Glomerular visceral epithelial cell (primary cell): ENCODE results near the gene WDR89.
"Not testable (repeated sequence)": the region's sequence is repeated elsewhere in the genome, so short reads cannot be mapped to it uniquely, and the experiment has no call there.

Experiments used
- DNase-seq: peaks from one replicate; pipeline ENCODE4 v3.0.0-alpha.2; 2016; ENCODE audit errors: extremely low spot score

The WDR89 gene, protein sequence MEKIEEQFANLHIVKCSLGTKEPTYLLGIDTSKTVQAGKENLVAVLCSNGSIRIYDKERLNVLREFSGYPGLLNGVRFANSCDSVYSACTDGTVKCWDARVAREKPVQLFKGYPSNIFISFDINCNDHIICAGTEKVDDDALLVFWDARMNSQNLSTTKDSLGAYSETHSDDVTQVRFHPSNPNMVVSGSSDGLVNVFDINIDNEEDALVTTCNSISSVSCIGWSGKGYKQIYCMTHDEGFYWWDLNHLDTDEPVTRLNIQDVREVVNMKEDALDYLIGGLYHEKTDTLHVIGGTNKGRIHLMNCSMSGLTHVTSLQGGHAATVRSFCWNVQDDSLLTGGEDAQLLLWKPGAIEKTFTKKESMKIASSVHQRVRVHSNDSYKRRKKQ

GRCh38 chr14:63641473-63642228, at the start of gene WDR89:
Gene WDR89 (minus strand): TSS chr14:63641871. CDS start chr14:63599942, 41,929 bp downstream.
- peak; percentile 99 for DNase-seq

- no peak for DNase-seq
Measured at GRCh38 chr14:63689132-63689531, 47.5 kb upstream of the WDR89 start.

DNA sequence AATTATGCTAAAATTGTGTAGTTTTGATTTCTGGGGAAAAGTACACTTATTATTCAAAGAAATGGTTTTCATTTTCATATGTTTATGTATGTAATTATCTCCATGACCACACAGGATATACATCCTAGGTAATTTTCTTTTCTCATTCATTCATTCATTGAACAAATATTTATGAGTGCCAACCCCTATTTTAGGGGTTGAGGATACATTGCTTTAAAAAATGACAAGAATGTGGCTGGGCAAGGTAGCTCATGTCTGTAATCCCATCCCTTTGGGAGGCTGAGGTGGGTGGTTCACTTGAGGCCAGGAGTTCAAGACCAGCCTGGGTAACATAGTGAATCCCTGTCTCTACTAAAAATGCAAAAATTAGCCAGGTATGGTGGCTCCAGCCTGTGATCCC, 45.3 kb upstream of the WDR89 start:
- DNase-seq: no peak

GRCh38 chr14:63685401-63685800, 43.7 kb upstream of the WDR89 start:
- no peak for DNase-seq

DNA sequence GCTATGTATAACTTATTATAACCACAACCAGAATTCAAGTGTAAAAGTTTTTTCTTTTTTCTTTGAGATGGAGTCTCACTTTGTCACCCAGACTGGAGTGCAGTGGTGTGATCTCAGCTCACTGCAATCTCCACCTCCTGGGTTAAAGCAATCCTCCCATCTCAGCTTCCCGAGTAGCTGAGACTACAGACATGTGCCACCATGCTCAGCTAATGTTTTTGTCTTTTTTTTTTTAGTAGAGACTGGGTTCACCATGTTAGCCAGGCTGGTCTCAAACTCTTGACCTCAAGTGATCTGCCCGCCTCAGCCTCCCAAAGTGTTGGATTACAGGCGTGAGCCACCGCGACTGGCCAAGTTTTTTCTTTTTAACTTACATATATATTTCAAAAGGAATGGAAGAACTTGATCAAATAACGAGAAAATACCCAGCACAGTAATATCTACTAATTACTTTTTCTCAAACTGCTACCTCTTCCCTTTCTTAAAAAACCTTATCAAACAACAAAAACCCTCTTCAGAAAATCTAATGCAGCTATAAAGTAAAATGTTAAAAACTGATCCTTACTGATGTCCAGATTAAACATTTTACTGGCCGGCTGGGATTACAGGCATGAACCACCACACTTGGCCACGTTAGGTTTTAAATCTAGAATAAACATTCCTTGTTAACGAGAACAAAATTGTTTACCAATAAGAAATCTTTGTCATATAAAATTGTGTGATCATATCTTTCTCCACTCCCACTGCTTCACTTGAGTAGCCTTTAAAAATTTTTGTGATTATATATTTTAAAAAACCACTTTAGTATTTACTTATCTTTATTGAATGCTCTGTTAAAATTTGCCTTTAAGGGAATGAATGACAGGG, 41.3 kb upstream of the WDR89 start:
- DNase-seq: no peak

GRCh38 chr14:63678536-63678935, 36.9 kb upstream of the WDR89 start:
- no peak for DNase-seq

DNA sequence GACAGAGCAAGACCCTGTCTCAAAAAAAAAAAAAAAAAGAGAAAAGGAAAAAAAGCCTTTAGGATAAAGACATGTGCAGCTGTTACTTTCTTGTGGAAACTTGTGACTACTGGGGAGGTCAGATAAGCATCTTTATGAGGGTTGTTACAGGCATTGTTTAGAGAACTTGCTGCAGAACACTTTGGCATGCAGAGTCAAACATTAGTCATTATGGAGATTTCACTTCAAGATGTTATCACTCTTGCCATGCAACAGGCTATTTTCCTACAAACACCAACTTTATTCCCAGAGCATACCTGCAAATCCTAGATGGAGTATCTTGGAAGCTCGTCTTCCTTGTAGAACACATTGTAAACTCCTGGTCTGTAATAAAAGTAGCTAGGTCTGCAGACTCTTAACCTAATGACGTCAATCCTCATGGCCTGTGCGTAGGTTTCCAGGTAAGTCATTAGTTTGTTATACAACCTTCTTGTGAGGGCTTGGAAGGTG, 36.3 kb upstream of the WDR89 start:
- no peak for DNase-seq

GRCh38 chr14:63676615-63677014, 34.9 kb upstream of the WDR89 start:
- DNase-seq: no peak

DNA sequence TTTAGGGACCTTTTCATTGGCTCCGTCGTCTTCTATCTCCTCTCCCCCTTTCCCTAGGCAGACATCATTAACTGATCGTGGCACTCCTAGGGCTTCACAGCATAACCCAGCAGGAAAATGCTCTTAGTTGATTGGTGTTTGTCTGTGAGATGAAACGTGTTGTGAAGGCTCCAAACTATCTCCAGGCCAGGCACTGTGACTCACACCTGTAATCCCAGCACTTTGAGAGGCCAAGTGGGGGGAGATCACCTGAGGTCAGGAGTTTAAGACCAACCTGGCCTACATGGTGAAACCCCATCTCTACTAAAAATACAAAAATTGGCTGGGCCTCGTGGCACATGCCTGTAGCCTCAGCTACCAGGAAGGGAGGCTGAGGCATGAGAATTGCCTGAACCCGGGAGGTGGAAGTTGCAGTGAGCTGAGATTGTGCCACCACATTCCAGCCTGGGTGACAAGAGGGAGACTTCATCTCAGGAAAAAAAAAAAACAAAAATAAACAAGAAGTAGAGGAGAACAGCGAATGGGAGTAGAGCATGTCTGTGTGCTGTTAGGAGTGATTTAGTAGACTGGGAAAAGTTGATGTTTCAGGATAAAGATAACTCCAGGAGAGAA, 32.3 kb upstream of the WDR89 start:
- no peak for DNase-seq

DNA sequence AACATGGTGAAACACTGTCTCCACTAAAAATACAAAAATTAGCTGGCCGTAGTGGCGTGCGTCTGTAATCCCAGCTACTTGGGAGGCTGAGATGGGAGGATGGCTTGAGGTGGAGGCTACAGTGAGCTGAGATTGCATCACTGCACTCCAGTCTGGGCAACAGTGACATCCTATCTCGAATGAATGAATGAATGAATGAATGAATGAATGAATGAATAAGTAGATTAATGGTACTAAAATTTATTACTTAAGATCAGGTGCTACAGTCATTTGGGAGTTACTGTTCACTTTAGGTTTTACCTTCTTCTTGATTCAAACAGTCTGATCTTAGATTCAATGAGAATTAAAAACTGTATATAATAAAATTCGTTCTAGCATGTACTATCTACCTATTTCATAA, 31.6 kb upstream of the WDR89 start:
- DNase-seq: no peak

DNA sequence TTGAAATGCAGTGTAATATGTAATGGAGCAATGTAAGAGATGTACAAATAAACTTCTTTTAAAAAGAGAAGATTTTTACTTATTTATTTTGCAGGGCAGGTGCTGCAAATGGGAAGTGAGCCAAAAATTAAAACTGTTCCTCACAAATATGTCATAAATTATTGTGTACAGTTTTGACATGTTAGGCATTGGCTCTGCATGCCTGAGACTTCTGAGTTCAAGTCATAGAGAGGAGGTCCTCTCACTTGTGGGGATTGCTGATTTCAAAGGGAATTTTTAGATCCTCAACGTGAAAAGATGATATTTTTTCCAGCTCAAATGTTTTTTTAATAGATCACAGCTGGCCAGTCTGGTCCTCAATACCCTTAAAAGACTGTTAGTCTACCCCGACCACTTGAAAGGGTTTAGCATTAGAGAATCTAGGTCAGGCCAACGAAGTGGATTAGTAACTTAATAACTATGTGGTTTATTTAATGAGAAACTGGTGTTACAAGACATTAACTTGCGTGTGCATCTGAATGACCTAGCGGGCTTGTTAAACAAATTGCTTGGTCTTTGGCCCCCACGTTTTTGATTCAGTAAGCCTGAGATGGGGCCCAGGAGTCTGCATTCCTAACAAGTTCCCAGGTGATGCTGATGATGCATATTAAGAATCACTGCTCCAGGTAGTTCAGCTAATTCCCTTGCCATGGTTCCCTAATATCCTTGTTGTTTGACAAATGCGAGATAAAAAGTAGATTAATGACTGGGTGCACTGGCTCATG, 30.9 kb upstream of the WDR89 start:
- peak; percentile 64 for DNase-seq

GRCh38 chr14:63671987-63672386, 30.3 kb upstream of the WDR89 start:
- DNase-seq: no peak

GRCh38 chr14:63670692-63671091, 29.0 kb upstream of the WDR89 start:
- DNase-seq: peak; percentile 19

- DNase-seq: no peak
Measured at GRCh38 chr14:63666335-63666734, 24.7 kb upstream of the WDR89 start.

DNA sequence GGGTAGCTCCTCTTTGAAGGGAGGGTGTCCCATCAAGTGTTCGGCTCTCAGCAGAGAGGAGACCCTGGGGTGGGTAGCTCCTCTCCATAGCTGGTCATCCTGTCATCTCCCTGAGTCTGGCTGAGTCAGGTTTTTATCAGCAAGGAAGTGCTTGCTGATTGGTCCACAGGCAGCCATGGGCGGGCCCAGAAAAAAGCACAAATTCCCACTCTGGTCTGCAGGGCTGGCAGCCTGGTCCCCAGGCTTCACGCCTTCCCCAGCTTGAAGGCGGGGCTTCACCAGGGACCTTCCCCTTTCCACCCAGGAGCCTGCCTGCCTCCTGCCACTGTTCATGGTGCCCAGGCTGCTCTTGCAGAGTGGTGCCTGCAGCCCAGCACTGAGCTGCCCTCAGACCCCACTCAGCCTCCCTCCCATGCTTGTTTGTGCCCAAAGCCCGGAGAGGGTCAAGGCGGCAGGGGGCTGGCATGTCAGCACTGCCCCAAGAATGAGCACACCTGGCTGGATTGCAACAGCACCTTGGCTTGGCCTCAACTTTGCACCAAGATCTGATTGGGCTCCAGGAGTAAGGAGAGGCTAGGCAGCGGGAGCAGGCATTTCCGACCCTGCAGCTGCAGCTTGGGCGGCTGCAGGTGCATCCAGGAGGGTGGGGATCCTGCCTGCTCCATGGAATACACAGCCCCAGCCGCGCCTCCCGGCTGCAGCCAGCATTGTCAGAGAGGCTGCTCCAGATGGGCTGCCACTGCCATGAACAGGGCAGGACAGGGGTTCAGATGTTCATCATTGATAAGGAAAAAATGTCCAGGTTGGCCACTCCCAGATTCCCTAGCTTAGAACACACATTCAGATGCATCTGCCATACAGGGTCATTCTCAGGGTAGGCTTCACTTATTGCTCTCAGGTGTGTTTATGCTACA, 22.0 kb upstream of the WDR89 start:
- no peak for DNase-seq

DNA sequence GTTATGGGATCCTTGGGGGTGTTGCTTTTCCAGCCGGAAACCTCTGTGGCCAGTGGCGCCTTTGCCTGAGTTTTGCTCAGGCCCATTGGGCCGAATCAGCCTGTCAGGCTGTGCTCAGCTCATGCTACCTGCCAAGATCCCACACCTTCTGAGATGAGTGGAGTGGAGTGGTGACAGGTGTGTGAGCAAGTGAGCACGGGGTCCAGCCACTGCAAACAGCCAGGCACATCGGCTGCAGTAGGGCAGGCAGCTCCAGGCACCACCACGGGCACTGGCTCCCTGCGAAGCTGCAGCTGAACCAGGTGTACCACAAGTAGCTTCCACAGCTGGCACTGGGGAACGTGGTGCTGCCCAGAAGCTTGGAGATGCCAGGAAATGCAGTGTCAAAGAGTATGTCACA, 21.1 kb upstream of the WDR89 start:
- DNase-seq: no peak

GRCh38 chr14:63661881-63662280, 20.2 kb upstream of the WDR89 start:
- DNase-seq: not testable (repeated sequence)

DNA sequence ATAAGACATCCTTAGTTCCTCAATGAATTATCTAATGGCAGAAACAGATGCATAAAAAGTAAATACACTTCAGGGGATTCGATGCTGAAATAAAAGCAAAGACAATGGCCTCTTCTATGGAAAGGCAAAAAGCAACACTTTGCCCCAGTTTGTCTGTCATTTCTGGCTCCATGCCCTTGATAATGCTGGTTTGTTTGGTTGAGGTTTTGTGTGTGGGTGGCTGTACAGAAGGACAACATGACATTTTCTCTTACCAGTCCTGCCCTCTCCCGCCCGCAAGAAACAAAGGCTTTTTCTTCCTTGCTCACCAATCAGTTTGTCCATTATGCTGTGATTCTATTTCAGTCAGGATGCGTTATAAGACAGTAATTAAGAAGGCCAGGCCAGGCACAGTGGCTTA, 18.1 kb upstream of the WDR89 start:
- DNase-seq: no peak

- no peak for DNase-seq
Measured at GRCh38 chr14:63656194-63656593, 14.5 kb upstream of the WDR89 start.

DNA sequence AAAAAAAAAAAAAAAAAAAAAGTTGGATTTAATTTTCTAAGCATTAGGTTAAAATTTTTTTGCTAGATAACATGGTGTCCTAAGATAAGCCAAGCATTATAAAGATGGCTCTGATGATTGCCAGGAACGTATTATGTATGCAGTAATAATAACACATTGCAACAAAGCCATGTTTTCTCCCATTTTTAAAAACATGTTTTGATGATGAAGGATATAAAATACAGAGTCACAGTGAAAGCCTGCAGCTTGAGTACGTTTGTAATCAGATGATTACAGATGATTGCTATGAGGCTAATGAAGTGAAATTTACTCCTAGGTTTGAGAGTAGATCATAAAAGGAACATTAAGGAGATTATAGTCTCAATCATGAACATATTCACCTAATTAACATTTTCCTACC, 13.3 kb upstream of the WDR89 start:
- DNase-seq: no peak
